OCI-LY7 (cell line): ENCODE measurements around the gene APBB2. TPM values are rescaled to one million over a fixed set of nuclear protein-coding genes. Genes with fewer than 3 reads are reported as not detected.

ENCODE experiments used
- BruUV-seq: library from RNA; stranded (reverse); fragments of 400-500 nt; replicated peaks from 2 replicates; lab custom pipeline; 2021; lab: Mats Ljungman, UMichigan
- CTCF ChIA-PET: fragments of 300-600 bp; sonication (Branson Sonifier 250); formaldehyde crosslinking; loops from one replicate; lab custom pipeline; 2022; ENCODE audit warnings: antibody characterized with exemption; ENCODE audit not compliant: unreplicated experiment; lab: Charles Lee
- POLR2A ChIA-PET: fragments of 300-600 bp; sonication (Branson Sonifier 250); formaldehyde crosslinking; loops from one replicate; lab custom pipeline; 2022; ENCODE audit warnings: antibody characterized with exemption; lab: Charles Lee
- DNase-seq: peaks from one replicate; pipeline ENCODE4 v3.0.0-alpha.2; 2015; ENCODE audit warnings: low spot score
- H2AFZ ChIP-seq: fragments of 200-600 bp; sonication (generic), shearing (Covaris generic); 2 replicates; pipeline ENCODE4 v1.6.1; 2014; ENCODE audit warnings: mild to moderate bottlenecking, antibody characterized with exemption, low read length, moderate library complexity
- H3K27ac ChIP-seq: fragments of 200-600 bp; sonication (generic); 2 replicates; pipeline ENCODE4 v1.5.1; 2014; ENCODE audit warnings: mixed run types, low read depth, mild to moderate bottlenecking, moderate library complexity, low read length, inconsistent platforms; ENCODE audit not compliant: poor library complexity, severe bottlenecking
- H3K36me3 ChIP-seq: fragments of 200-600 bp; sonication (generic); 2 replicates; pipeline ENCODE4 v1.6.1; 2014; ENCODE audit warnings: mild to moderate bottlenecking, antibody characterized with exemption, low read length, moderate library complexity, mixed read lengths; ENCODE audit not compliant: insufficient read depth
- H3K4me1 ChIP-seq: fragments of 200-600 bp; sonication (generic); 2 replicates; pipeline ENCODE4 v1.5.1; 2014; ENCODE audit warnings: mild to moderate bottlenecking, low read length; ENCODE audit not compliant: insufficient read depth, poor library complexity, severe bottlenecking
- H3K4me2 ChIP-seq: fragments of 200-600 bp; sonication (generic); 2 replicates; pipeline ENCODE4 v1.6.1; 2014; ENCODE audit warnings: mild to moderate bottlenecking, low read length
- H3K4me3 ChIP-seq: fragments of 200-600 bp; sonication (generic); 2 replicates; pipeline ENCODE4 v1.5.1; 2014; ENCODE audit warnings: mild to moderate bottlenecking, low read depth, low read length; ENCODE audit not compliant: poor library complexity, severe bottlenecking
- H3K79me2 ChIP-seq: fragments of 200-600 bp; sonication (generic); 2 replicates; pipeline ENCODE4 v1.6.1; 2016; ENCODE audit warnings: low read depth, mild to moderate bottlenecking, low read length, moderate library complexity, mixed read lengths; ENCODE audit not compliant: insufficient read depth
- H3K9me2 ChIP-seq: fragments of 200-600 bp; sonication (generic); 2 replicates; pipeline ENCODE4 v1.6.1; 2016; ENCODE audit warnings: mild to moderate bottlenecking, low read length, mixed read lengths; ENCODE audit not compliant: insufficient read depth
- H3K9me3 ChIP-seq: fragments of 200-600 bp; sonication (generic); 2 replicates; pipeline ENCODE4 v1.6.1; 2014; ENCODE audit warnings: mild to moderate bottlenecking, mixed run types, low read length, mixed read lengths
- H4K20me1 ChIP-seq: fragments of 200-600 bp; sonication (generic); 2 replicates; pipeline ENCODE4 v1.6.1; 2014; ENCODE audit warnings: mild to moderate bottlenecking, antibody characterized with exemption, low read length, moderate library complexity, mixed read lengths; ENCODE audit not compliant: insufficient read depth
- EZH2phosphoT487 ChIP-seq: fragments of 200-600 bp; sonication (generic); IDR thresholded peaks from 2 replicates; pipeline ENCODE4 v1.6.1; 2018; ENCODE audit warnings: low read depth, borderline replicate concordance, mild to moderate bottlenecking, mixed run types, antibody characterized with exemption, low read length, moderate library complexity, mixed read lengths
- intact Hi-C: fragments of 100-400 bp; cut with micrococcal nuclease; formaldehyde crosslinking; loops from one replicate; pipeline ENCODE4 v1.10.0; 2022; ENCODE audit not compliant: unreplicated experiment
- total RNA-seq, 2 experiments: library from RNA; depleted of rRNA in 1 of 2; stranded (reverse); fragments of >200 nt in 1 of 2; shearing (Covaris generic) in 1 of 2; gene quantifications; 2 replicates each; pipeline ENCODE4 v1.2.3, GENCODE V29; 2014 to 2022
- TF ChIP-seq, protein P1 (sequence below): fragments of 200-600 bp; sonication (generic); conservative IDR thresholded peaks from 2 replicates; pipeline ENCODE4 v1.5.1; 2014; ENCODE audit warnings: mild to moderate bottlenecking, antibody characterized with exemption, low read length, moderate library complexity, mixed read lengths

The APBB2 gene
- total RNA-seq, 2 experiments from 2014 or later: 66.4 to 88.5 TPM

DNA sequence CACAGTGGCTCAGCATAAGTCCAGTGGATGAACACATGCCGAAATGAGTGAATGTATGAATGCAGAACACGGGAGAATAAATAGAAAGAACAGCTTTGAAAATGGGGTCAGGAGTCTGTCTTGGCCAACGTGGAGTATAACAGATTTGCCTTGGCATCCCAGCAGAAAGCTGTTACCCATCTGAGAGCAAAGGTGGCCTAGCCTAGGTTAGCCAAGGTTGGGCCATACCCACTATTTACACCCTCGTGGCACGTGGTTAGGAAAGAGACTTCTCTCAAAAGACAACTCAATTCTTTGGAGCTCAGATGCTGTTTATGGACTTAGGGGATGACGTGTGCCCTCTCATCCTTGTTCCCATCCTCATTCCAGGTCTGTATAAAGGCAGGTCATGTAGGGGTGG lies 337.3 kb downstream of the APBB2 start:
- no peak overlapping the region for H3K4me3 ChIP-seq
- no peaks in the 10 kb centered on the region for H3K36me3 ChIP-seq
- no peak overlapping the region for H3K4me2 ChIP-seq
- H2AFZ ChIP-seq: no peak overlapping the region
- ChIA-PET CTCF (no interaction called here), POLR2A (interaction anchor here (0.5 to 0.6 kb wide), 3 partner anchors 13 to 517 kb away, joined by 3 to 4 read pairs (median 4); no protein-coding TSS in a partner anchor)
- intact Hi-C loops: no loop called here
- H3K4me1 ChIP-seq: no peaks in the 10 kb centered on the region
- no peaks in the 10 kb centered on the region for H3K9me2 ChIP-seq
- no peaks in the 10 kb centered on the region for H4K20me1 ChIP-seq
- DNase-seq: no peak
- H3K9me3 ChIP-seq: no peaks in the 10 kb centered on the region
- H3K27ac ChIP-seq: no peak overlapping the region
- no peaks in the 10 kb centered on the region for H3K79me2 ChIP-seq
- BruUV-seq: no TSS peak
- TF ChIP-seq EZH2phosphoT487: no peak
- TF ChIP-seq, protein P1, sequence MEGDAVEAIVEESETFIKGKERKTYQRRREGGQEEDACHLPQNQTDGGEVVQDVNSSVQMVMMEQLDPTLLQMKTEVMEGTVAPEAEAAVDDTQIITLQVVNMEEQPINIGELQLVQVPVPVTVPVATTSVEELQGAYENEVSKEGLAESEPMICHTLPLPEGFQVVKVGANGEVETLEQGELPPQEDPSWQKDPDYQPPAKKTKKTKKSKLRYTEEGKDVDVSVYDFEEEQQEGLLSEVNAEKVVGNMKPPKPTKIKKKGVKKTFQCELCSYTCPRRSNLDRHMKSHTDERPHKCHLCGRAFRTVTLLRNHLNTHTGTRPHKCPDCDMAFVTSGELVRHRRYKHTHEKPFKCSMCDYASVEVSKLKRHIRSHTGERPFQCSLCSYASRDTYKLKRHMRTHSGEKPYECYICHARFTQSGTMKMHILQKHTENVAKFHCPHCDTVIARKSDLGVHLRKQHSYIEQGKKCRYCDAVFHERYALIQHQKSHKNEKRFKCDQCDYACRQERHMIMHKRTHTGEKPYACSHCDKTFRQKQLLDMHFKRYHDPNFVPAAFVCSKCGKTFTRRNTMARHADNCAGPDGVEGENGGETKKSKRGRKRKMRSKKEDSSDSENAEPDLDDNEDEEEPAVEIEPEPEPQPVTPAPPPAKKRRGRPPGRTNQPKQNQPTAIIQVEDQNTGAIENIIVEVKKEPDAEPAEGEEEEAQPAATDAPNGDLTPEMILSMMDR: no peak

DNA sequence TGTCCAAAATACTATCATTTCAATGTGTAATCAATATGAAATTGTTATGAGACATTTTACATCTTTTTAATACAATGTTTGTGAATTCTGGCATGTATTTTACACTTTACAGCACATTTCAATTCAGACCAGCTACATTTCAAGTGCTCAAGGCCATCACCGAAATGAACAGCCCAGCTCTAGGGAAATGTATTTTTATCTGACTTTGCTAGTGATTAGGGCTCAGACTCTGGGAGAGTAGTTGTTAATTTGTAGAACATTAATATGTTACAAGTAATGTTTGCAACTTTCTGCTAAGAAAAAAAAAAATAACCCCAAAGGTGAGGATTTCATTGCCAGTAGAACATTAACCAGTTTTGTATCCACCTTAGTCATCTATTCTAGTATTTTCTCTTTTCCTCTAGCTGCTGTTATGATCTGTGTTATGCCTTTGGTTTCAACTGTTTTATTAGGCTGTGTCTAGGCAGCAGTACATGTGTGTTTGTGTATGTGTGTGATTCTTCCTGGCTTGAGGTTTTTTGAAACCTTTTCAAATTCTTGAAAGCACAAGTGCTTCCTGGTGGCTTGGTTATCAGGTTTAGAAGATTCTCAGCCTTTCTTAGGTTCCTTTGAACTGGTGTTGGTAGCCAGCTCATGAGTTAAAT lies 338.7 kb downstream of the APBB2 start:
- no peaks in the 10 kb centered on the region for H3K9me2 ChIP-seq
- H4K20me1 ChIP-seq: no peaks in the 10 kb centered on the region
- H3K36me3 ChIP-seq: no peaks in the 10 kb centered on the region
- intact Hi-C loops: no loop called here
- no peak overlapping the region for H3K27ac ChIP-seq
- H3K9me3 ChIP-seq: no peaks in the 10 kb centered on the region
- no peak overlapping the region for H3K4me3 ChIP-seq
- H3K79me2 ChIP-seq: no peaks in the 10 kb centered on the region
- no peak for DNase-seq
- ChIA-PET POLR2A (interaction anchor here (0.5 to 1.3 kb wide), 6 partner anchors 11 to 890 kb away, joined by 3 to 4 read pairs (median 3); no protein-coding TSS in a partner anchor), CTCF (no interaction called here)
- no TSS peak for BruUV-seq
- no peak overlapping the region for H3K4me2 ChIP-seq
- H2AFZ ChIP-seq: no peak overlapping the region
- H3K4me1 ChIP-seq: no peaks in the 10 kb centered on the region
- TF ChIP-seq EZH2phosphoT487: no peak
- TF ChIP-seq, protein P1: no peak

DNA sequence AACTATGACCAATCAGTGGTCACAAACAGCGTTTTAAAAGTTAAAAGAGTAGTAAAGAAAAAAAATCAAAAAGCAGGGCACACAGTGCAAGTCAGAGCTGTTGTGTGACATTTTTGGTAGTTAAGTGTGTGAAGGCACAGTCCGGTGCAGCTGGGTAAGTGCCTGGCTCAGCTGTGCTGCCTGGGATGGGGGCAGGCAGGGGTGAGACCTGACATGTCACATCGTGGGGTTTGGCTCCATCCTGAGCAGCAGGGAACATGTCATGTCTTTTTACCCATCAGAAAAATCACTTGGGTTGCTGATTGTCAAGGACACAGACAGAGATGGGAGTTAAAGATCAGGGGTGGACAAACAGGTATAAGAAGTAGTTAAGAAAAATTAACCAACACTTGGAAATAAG lies 339.4 kb downstream of the APBB2 start:
- CTCF ChIA-PET: no interaction called here
- no peak overlapping the region for H3K4me2 ChIP-seq
- TF ChIP-seq EZH2phosphoT487: no peak
- TF ChIP-seq, protein P1: no peak
- no peaks in the 10 kb centered on the region for H3K79me2 ChIP-seq
- no peaks in the 10 kb centered on the region for H4K20me1 ChIP-seq
- H3K27ac ChIP-seq: no peak overlapping the region
- no peak overlapping the region for H2AFZ ChIP-seq
- no peak overlapping the region for H3K4me3 ChIP-seq
- no peak for DNase-seq
- no peaks in the 10 kb centered on the region for H3K36me3 ChIP-seq
- H3K4me1 ChIP-seq: no peaks in the 10 kb centered on the region
- intact Hi-C loops: no loop called here
- H3K9me2 ChIP-seq: no peaks in the 10 kb centered on the region
- POLR2A ChIA-PET: interaction anchor here (0.7 to 1.3 kb wide), 3 partner anchors 10 to 72 kb away, joined by 3 to 4 read pairs (median 3); no protein-coding TSS in a partner anchor
- H3K9me3 ChIP-seq: no peaks in the 10 kb centered on the region
- no TSS peak for BruUV-seq
